GM21423 (cell line): ENCODE measurements around the gene TM4SF1.

Experiments used
- ATAC-seq: cut with Tn5 transposase; IDR thresholded peaks from one replicate; pipeline ENCODE4 v1.9.1; 2021; ENCODE audit warnings: mild to moderate bottlenecking, moderate library complexity; ENCODE audit not compliant: unreplicated experiment

TM4SF1 gene

GRCh38 chr3:149375501-149376196 is 1.8 kb downstream of the TM4SF1 start:
- no peak for ATAC-seq

- ATAC-seq, result no peak
Measured at GRCh38 chr3:149374793-149375500, 2.5 kb downstream of the TM4SF1 start.

- ATAC-seq, result no peak
Measured at GRCh38 chr3:149374391-149374790, 3.1 kb downstream of the TM4SF1 start.

DNA sequence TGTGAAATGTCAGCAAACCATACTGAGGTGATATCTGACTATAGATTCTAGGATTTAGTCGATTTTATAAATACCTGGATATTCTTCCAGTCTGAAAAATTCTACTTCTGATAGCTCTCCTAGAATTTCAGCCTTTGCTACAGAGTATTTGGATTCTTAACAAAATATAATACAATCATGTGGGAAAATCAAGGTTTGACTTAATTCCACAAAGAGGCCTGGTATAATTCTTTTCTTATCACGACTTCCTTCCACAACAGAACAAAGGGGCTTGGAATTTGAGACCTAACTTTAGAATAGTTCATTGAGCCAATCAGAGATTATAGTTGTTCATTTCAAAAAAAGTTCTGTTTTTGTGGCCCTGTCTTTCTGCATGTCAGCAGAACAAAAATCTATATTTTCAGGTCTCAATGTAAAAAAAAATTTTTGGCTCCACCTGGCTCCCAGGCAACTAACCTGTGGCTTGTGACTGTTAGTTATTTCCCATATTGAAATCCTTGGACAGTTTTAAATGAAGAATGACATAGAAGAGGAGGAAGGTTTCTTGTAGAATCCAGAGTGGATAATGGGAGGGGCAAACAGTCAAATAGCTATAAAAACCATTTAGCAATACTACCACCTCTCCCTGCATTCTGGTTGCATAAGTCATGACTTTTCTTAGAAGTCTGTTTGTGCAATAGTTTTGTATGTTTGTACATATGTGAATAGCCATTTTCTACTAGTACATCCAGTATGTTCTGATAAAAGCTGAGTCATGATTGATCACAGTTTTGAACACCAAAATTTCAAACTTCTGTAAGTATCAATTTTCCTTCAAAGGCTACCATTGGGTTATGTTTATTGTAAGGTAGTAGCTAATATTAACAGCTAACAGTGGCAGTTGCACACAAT is 4.0 kb downstream of the TM4SF1 start:
- no peak for ATAC-seq

- ATAC-seq, result no peak
Measured at GRCh38 chr3:149371723-149372114, 5.7 kb downstream of the TM4SF1 start.

GRCh38 chr3:149371001-149371722 is 6.3 kb downstream of the TM4SF1 start:
- ATAC-seq, result no peak

DNA sequence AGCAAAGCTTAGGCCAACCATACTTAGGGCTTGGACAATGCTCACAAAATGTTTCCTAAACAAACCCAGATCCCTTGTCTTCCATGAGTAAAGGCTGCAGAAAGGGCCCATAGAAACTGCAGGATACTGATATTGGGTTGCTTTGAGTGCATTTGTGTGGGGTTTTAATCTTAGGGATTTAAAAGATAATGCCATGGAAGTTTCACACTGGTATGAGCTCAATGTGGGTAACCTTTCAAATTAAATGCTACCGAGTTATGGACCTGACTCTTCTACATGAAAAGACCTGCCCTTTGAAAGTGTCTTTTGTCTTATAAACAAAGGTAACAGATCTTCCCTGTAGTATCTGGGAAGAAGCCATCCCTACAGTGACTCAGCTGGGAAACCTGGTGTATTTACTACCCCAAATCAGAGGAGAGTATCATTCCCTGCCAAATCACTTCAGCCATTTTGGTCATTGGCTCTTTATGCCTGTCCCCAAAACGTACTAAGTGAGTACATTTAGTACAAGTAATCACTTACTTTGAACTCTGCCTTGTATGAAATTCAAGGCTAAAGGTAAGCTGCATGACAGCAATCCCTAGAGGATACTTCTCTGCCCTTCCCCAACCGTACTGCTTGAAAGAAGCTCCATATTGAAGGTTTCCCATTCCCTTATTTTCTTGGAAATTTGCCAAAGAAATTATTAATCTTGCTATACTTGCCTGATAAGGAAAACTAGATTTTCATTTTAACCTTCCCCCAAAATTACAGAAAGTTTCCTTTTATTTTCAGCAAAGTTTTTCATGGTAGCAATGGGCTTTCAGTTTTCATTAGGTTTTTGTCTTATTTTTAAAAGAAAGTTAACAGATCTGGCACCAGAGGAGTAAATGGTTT is 7.2 kb downstream of the TM4SF1 start:
- no peak for ATAC-seq

- ATAC-seq, result no peak
Measured at GRCh38 chr3:149368674-149369497, 8.6 kb downstream of the TM4SF1 start.

DNA sequence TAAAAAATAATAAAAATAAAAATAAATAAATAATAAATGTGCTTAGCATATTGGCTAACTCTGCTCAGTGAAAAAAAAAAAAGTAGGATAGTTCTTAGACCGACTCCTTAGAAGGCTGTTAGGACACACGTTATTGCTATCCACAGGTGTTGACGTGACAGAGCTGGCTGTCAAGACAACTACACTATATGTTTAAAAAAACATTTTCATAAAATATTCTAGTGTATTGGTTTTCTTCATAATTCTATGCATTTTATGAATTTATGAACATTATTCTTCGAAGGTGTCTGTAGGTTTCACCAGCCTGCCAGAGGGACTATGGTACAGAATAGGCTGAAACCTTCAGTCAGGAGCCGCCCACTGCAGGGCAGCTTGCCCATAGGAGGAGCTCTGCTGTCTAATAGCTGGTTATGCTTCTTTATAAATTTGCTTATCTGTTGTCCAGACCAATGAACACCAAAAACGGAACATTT is 9.2 kb downstream of the TM4SF1 start:
- ATAC-seq, result no peak

GRCh38 chr3:149366941-149367840 is 10.3 kb downstream of the TM4SF1 start:
- no peak for ATAC-seq

DNA sequence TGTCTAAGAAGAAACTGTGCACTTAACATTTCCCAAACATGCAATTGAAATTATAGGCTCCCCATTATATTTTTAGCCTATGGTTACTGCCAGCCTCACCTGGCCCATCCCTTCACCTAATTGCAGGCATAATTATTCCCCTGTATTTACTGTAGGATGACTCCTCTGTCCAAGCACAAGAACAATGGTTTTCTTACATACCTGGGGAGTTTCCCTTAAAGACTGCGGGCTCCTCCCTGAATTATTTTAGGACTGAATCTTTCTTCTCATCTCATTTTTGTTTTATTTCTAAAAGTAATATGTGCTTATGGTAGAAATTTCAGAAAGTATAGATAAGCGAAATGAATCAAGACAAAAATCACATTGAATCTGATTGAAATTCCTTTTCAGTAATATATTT is 11.4 kb downstream of the TM4SF1 start:
- no peak for ATAC-seq

- no peak for ATAC-seq
Measured at GRCh38 chr3:149364624-149365023, 12.8 kb downstream of the TM4SF1 start.

GRCh38 chr3:149363053-149363452 is 14.4 kb downstream of the TM4SF1 start:
- ATAC-seq, result no peak

- no peak for ATAC-seq
Measured at GRCh38 chr3:149362366-149362765, 15.1 kb downstream of the TM4SF1 start.

DNA sequence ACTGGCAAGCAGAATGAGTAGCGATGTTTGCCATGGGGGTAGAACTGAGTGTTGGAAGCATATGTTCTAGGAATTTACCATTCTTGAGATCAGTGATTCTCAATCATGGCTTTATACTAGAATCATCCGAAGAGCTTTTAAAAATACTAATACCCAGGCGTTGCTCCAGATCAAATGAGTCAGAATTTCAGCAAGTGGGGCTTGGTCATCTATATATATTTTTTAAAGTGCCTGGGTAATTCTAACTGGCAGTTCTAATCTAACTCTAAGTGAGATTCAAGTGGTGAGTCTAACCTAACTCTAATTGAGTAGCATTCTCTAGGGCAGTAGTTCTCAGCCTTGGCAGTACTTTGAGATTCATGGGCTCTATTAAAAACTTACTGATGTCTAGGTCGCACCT is 20.8 kb downstream of the TM4SF1 start:
- ATAC-seq, result no peak

DNA sequence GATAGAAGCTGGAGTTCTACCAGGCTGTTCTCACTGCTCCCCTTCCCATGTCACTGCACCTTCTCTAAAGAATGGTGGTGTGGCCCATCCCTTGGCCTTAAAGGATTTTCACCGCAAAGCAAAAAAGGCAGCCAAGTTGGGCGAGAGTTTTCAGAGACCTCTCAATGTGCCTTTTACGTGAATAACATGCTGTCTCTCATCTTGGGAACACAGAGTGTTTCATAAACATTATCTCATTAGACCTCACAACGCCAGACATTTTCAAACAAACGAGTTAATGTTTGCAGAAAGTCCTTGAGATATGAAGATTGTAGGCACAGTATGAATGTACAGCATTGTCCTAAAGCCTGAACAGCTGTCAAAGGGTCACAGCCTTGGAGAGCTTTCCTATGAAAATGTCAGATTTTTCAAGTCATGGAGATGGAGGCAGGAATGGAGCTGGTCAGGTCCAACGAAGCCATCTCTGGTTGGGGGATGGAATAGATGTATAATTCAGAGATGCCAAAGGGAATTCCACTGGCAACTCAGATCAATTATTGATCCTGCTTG is 21.3 kb downstream of the TM4SF1 start:
- no peak for ATAC-seq

DNA sequence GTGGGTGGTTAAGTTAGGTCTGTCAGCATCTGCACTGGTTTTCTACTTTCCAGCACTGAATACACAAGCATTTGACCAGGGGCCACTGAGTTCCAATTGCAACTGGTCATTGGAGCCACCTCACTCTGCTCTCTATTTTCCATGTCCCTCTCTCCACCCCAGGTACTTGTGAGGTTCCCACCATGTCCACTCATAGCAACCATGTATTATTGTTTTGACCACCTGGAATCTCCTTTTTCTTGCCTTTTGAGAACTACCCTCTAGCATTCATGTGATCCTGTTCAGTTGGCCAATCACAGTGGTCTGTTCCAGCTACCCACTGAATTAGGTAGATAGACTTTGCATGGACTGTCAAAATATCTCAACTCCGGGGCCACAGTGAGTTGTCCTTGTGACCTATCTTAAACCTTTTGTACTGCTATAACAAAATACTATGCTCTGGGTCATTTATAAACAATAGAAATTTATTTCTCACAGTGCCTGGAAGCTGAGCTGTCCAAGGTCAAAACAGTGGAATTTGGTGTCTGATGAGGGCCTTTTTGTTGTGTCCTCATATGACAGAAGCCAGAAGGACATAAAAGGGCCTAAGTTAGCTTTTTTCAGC is 23.8 kb downstream of the TM4SF1 start:
- ATAC-seq, result no peak
